Measurements from ENCODE around the gene NPEPL1. TPM values are rescaled to one million over a fixed set of nuclear protein-coding genes. Genes with fewer than 3 reads are reported as not detected.
"Not testable (repeated sequence)": the region's sequence is repeated elsewhere in the genome, so short reads cannot be mapped to it uniquely, and the experiment has no call there.

Gene NPEPL1
- total RNA-seq: 7.5 TPM

- DNase-seq: no peak
These were observed at the start of gene NPEPL1 for GRCh38 chr20:58692579-58693225. Gene NPEPL1 (plus strand): TSS chr20:58692800. CDS start chr20:58692901, 101 bp downstream.

GRCh38 chr20:58642896-58643295 is 49.7 kb upstream of the NPEPL1 start:
- not testable (repeated sequence) for DNase-seq

- DNase-seq: no peak
These were observed 47.1 kb upstream of the NPEPL1 start for GRCh38 chr20:58645412-58645968.

- DNase-seq: no peak
These were observed 46.3 kb upstream of the NPEPL1 start for GRCh38 chr20:58646257-58646656.

- DNase-seq: no peak
These were observed 45.9 kb upstream of the NPEPL1 start for GRCh38 chr20:58646703-58647102.

- DNase-seq: no peak
These were observed 45.3 kb upstream of the NPEPL1 start for GRCh38 chr20:58647162-58647795.

GRCh38 chr20:58647796-58648501 is 44.7 kb upstream of the NPEPL1 start:
- DNase-seq: no peak

- DNase-seq: not testable (repeated sequence)
These were observed 44.1 kb upstream of the NPEPL1 start for GRCh38 chr20:58648502-58648825.

GRCh38 chr20:58649288-58650180 is 43.1 kb upstream of the NPEPL1 start:
- DNase-seq: no peak

- DNase-seq: no peak
These were observed 42.3 kb upstream of the NPEPL1 start for GRCh38 chr20:58650181-58650775.

- peak; percentile 86 for DNase-seq
These were observed 41.6 kb upstream of the NPEPL1 start, which contains the start of gene STX16 for GRCh38 chr20:58650776-58651558. Gene STX16 (plus strand): TSS chr20:58651283. CDS start chr20:58652007, 724 bp downstream.

GRCh38 chr20:58651559-58651945 is 41.0 kb upstream of the NPEPL1 start:
- peak; percentile 63 for DNase-seq

GRCh38 chr20:58651946-58652605 is 40.5 kb upstream of the NPEPL1 start:
- peak; percentile 38 for DNase-seq

GRCh38 chr20:58652606-58653294 is 39.9 kb upstream of the NPEPL1 start:
- no peak for DNase-seq

- DNase-seq: no peak
These were observed 38.3 kb upstream of the NPEPL1 start for GRCh38 chr20:58654337-58654736.

- no peak for DNase-seq
These were observed 37.1 kb upstream of the NPEPL1 start for GRCh38 chr20:58655328-58656107.

- DNase-seq: no peak
These were observed 35.8 kb upstream of the NPEPL1 start for GRCh38 chr20:58656831-58657230.

GRCh38 chr20:58657262-58657661 is 35.3 kb upstream of the NPEPL1 start:
- no peak for DNase-seq

GRCh38 chr20:58657986-58658385 is 34.6 kb upstream of the NPEPL1 start:
- no peak for DNase-seq
